Transverse colon (tissue), 4 donors: ENCODE data around the gene ATG9B.

Source experiments
- CTCF ChIP-seq, 5 experiments: fragments of 200-600 bp in 3 of 5; fragments of 450-650 bp in 2 of 5; sonication (generic) in 3 of 5; IDR thresholded peaks; 1 replicate in 2 of 5; 2 replicates in 3 of 5; pipeline ENCODE4 v1.5.1; 2016 to 2017; ENCODE audit warnings: antibody characterized with exemption in 5 of 5, inconsistent platforms in 3 of 5, mild to moderate bottlenecking in 2 of 5, moderate library complexity in 1 of 5
- POLR2A ChIP-seq: fragments of 450-650 bp; IDR thresholded peaks from one replicate; pipeline ENCODE4 v1.6.1; 2016; ENCODE audit warnings: antibody characterized with exemption, mild to moderate bottlenecking, moderate library complexity
- POLR2AphosphoS5 ChIP-seq, 3 donors: sonication (generic); formaldehyde crosslinking; IDR thresholded peaks; one replicate each; pipeline ENCODE4 v1.6.1; 2016; ENCODE audit warnings: antibody characterized with exemption in 3 of 3

- TF ChIP-seq CTCF (IDR thresholded peaks at IDR 0.05) (no peak), POLR2A (no peak), POLR2AphosphoS5 (IDR thresholded peaks at IDR 0.05) (no peak)
Measured at GRCh38 chr7:150978126-150978789, 46.0 kb downstream of the ATG9B start, which contains the start of gene KCNH2.
